Stomach (tissue), 9 donors: ENCODE results near the gene RASGRP2. TPM values are rescaled to one million over a fixed set of nuclear protein-coding genes. Genes with fewer than 3 reads are reported as not detected.

Experiments
- DNase-seq, 2 donors: peaks; one replicate each; pipeline versions ENCODE4 v3.0.0 to v3.0.0-alpha.2; 2013 to 2019
- H3K27ac ChIP-seq, 5 donors: fragments of 200-600 bp in 4 of 5; sonication (generic) in 4 of 5; one replicate each; pipeline ENCODE4 v1.5.1; 2013 to 2019; ENCODE audit warnings: mild to moderate bottlenecking in 1 of 5, moderate library complexity in 1 of 5
- H3K27me3 ChIP-seq, 3 donors: fragments of 200-600 bp; sonication (generic); one replicate each; pipeline ENCODE4 v1.5.1; 2017 to 2019; ENCODE audit warnings: mixed run types in 1 of 3
- H3K36me3 ChIP-seq, 4 donors: fragments of 200-600 bp; sonication (generic); 1 replicate in 3 of 4; 2 replicates in 1 of 4; pipeline ENCODE4 v1.5.1; 2016 to 2019
- H3K4me1 ChIP-seq, 4 donors: fragments of 200-600 bp; sonication (generic); one replicate each; pipeline ENCODE4 v1.5.1; 2016 to 2019
- H3K4me3 ChIP-seq, 4 donors: fragments of 200-600 bp; sonication (generic) in 3 of 4; one replicate each; pipeline ENCODE4 v1.5.1; 2016 to 2019; ENCODE audit warnings: mild to moderate bottlenecking in 1 of 4
- H3K9me3 ChIP-seq, 4 donors: fragments of 200-600 bp; sonication (generic); one replicate each; pipeline ENCODE4 v1.5.1; 2016 to 2019
- CTCF ChIP-seq, 7 experiments: fragments of 450-650 bp in 4 of 7; fragments of 200-600 bp in 3 of 7; sonication (generic) in 3 of 7; IDR thresholded peaks; one replicate each; pipeline ENCODE4 v1.5.1; 2016 to 2019; ENCODE audit warnings: antibody characterized with exemption in 7 of 7, control low read depth in 2 of 7, mild to moderate bottlenecking in 1 of 7
- EP300 ChIP-seq: sonication (generic); formaldehyde crosslinking; IDR thresholded peaks from one replicate; pipeline ENCODE4 v1.6.1; 2017; ENCODE audit warnings: antibody characterized with exemption
- POLR2A ChIP-seq, 4 donors: fragments of 450-650 bp; IDR thresholded peaks; one replicate each; pipeline ENCODE4 v1.6.1; 2016; ENCODE audit warnings: antibody characterized with exemption in 4 of 4, control low read depth in 2 of 4, mild to moderate bottlenecking in 1 of 4, moderate library complexity in 1 of 4
- POLR2AphosphoS5 ChIP-seq, 3 donors: sonication (generic); formaldehyde crosslinking; IDR thresholded peaks; one replicate each; pipeline ENCODE4 v1.6.1; 2016; ENCODE audit warnings: antibody characterized with exemption in 3 of 3
- WGBS, 5 donors: extraction: QIAGEN DNeasy Blood & Tissue Kit in 3 of 5; methylation state at CpG; one replicate each; pipeline versions ENCODE4 v1.1.5 to v1.1.7; 2013 to 2018; 5-methylcytosine and 5-hydroxymethylcytosine counted together
- intact Hi-C: fragments of 100-400 bp; cut with DNase I; formaldehyde crosslinking; loops from one replicate; pipeline ENCODE4 v1.15.1; 2023; ENCODE audit warnings: low total_unique reads
- polyA plus RNA-seq, 3 donors: library from polyadenylated mRNA; stranded (reverse); fragments of 200-250 nt; gene quantifications; one replicate each; pipeline ENCODE4 v1.2.3, GENCODE V29; 2013
- total RNA-seq, 5 donors: library from RNA; depleted of rRNA; stranded (reverse); fragments of >200 nt; gene quantifications; one replicate each; pipeline versions ENCODE4 v1.1.0 to v1.2.3, GENCODE V29; 2014 to 2016
- donor health status: healthy with polysubstance abuse.
- donor health status: Bipolar disorder and iron deficiency.
- donor health status: healthy.

Gene RASGRP2
- total and polyA plus RNA-seq, 8 donors: 5.3 to 60.8 (median 11.3) TPM

GRCh38 chr11:64711956-64712362 lies 32.0 kb downstream of the RASGRP2 start:
- TF ChIP-seq EP300 (no peak), CTCF (IDR thresholded peaks at IDR 0.05) (no peak), POLR2A (IDR thresholded peaks at IDR 0.05) (no peak), POLR2AphosphoS5 (IDR thresholded peaks at IDR 0.05) (no peak)
- WGBS, 5 donors: 39 to 60% (median 45%) methylated on average over 18 to 19 of the region's 19 CpGs
- peaks cover 26 to 100% (median 69%) of the 10 kb centered on the region in 3 donors for H3K27me3 ChIP-seq
- intact Hi-C loops: no loop called here
- no peaks in the 10 kb centered on the region for H3K9me3 ChIP-seq
- H3K4me1 ChIP-seq: peaks cover 21 to 37% (median 29%) of the 10 kb centered on the region in 4 donors
- H3K36me3 ChIP-seq: no peaks in the 10 kb centered on the region
- no peak overlapping the region for H3K27ac ChIP-seq
- H3K4me3 ChIP-seq: no peak overlapping the region
- no peak for DNase-seq

GRCh38 chr11:64711138-64711955 lies 32.6 kb downstream of the RASGRP2 start:
- peaks cover 21 to 37% (median 29%) of the 10 kb centered on the region in 4 donors for H3K4me1 ChIP-seq
- peaks cover 26 to 100% (median 63%) of the 10 kb centered on the region in 3 donors for H3K27me3 ChIP-seq
- no peak overlapping the region for H3K4me3 ChIP-seq
- no peak overlapping the region for H3K27ac ChIP-seq
- TF ChIP-seq POLR2AphosphoS5 (IDR thresholded peaks at IDR 0.05) (no peak), CTCF (IDR thresholded peaks at IDR 0.05) (no peak), POLR2A (IDR thresholded peaks at IDR 0.05) (no peak), EP300 (no peak)
- intact Hi-C loops: no loop called here
- 17 to 29% (median 18%) methylated on average over 31 to 45 of the region's 46 CpGs for WGBS, 5 donors
- DNase-seq: peak in 1 of 2 donors; percentile 59
- H3K9me3 ChIP-seq: no peaks in the 10 kb centered on the region
- H3K36me3 ChIP-seq: no peaks in the 10 kb centered on the region

- no peaks in the 10 kb centered on the region for H3K9me3 ChIP-seq
- no peaks in the 10 kb centered on the region for H3K36me3 ChIP-seq
- H3K4me1 ChIP-seq: peaks cover 21 to 37% (median 29%) of the 10 kb centered on the region in 4 donors
- H3K27ac ChIP-seq: no peak overlapping the region
- no peak for DNase-seq
- H3K4me3 ChIP-seq: no peak overlapping the region
- 27 to 47% (median 33%) methylated on average over 13 of the region's 13 CpGs for WGBS, 5 donors
- H3K27me3 ChIP-seq: peaks cover 26 to 96% (median 57%) of the 10 kb centered on the region in 3 donors
- TF ChIP-seq CTCF (IDR thresholded peaks at IDR 0.05): no peak
- TF ChIP-seq EP300: no peak
- no peak for TF ChIP-seq POLR2AphosphoS5 (IDR thresholded peaks at IDR 0.05)
- no peak for TF ChIP-seq POLR2A (IDR thresholded peaks at IDR 0.05)
- intact Hi-C loops: no loop called here
Observed at GRCh38 chr11:64710418-64711137, 33.4 kb downstream of the RASGRP2 start.

DNA sequence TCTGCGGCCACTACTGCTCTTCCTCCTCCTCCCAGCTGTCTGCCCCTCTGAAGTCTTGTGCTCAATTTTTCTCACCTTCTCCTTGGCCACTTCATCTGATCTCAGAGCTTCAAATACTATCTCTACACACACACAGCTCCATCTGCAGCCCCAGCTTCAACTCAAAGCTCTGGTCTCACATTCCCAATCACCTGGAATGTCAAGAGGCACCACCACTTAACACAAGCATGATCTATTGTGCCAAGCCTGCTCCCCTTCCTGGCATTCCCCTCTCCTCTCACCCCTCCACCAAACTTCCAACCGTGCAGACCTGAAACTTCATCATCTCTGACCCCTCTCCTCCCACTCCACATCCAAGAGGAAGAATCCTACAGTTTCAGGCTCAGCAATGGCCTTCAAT lies 38.4 kb downstream of the RASGRP2 start:
- no peak for TF ChIP-seq CTCF (IDR thresholded peaks at IDR 0.05)
- TF ChIP-seq POLR2AphosphoS5 (IDR thresholded peaks at IDR 0.05): no peak
- no peak for TF ChIP-seq POLR2A (IDR thresholded peaks at IDR 0.05)
- TF ChIP-seq EP300: no peak
- intact Hi-C loops: no loop called here
- no peak overlapping the region for H3K4me3 ChIP-seq
- peaks cover 0 to 81% (median 14%) of the 10 kb centered on the region in 3 donors for H3K27me3 ChIP-seq
- no peak overlapping the region for H3K27ac ChIP-seq
- no peaks in the 10 kb centered on the region for H3K9me3 ChIP-seq
- H3K4me1 ChIP-seq: peaks cover 0 to 3% (median 1%) of the 10 kb centered on the region in 4 donors
- H3K36me3 ChIP-seq: no peaks in the 10 kb centered on the region
- DNase-seq: no peak
- WGBS, 5 donors: 48 to 55% (median 52%) methylated on average over 2 of the region's 2 CpGs
